Neural cell (in vitro differentiated cells): ENCODE measurements around the gene KSR2. TPM values are rescaled to one million over a fixed set of nuclear protein-coding genes. Genes with fewer than 3 reads are reported as not detected.

Experiments used
- H2AFZ ChIP-seq: fragments of 200-600, 300-800 bp; sonication (generic), shearing (Covaris generic); 2 replicates; pipeline ENCODE4 v1.6.0; 2014; ENCODE audit warnings: low read depth, mild to moderate bottlenecking, antibody characterized with exemption, low read length, moderate library complexity
- H3F3A ChIP-seq: fragments of 200-600 bp; shearing (Covaris generic); 2 replicates; pipeline ENCODE4 v1.6.1; 2016; ENCODE audit warnings: mild to moderate bottlenecking, moderate library complexity, mixed read lengths, antibody characterized with exemption, low read length; ENCODE audit not compliant: insufficient read depth, poor library complexity, severe bottlenecking
- H3K27ac ChIP-seq: fragments of 200-600, 300-800 bp; sonication (generic), shearing (Covaris generic); 2 replicates; pipeline ENCODE4 v1.5.1; 2014; ENCODE audit warnings: mild to moderate bottlenecking, low read length, moderate library complexity
- H3K27me3 ChIP-seq: fragments of 300-800, 200-600 bp; sonication (generic), shearing (Covaris generic); 2 replicates; pipeline ENCODE4 v1.6.0; 2014; ENCODE audit warnings: mild to moderate bottlenecking, low read depth, low read length, moderate library complexity; ENCODE audit not compliant: insufficient read depth
- H3K36me3 ChIP-seq: fragments of 300-800, 200-600 bp; sonication (generic), shearing (Covaris generic); 2 replicates; pipeline ENCODE4 v1.5.1; 2014; ENCODE audit warnings: mild to moderate bottlenecking, antibody characterized with exemption, low read length, moderate library complexity; ENCODE audit not compliant: insufficient read depth
- H3K4me2 ChIP-seq: fragments of 300-800, 200-600 bp; sonication (generic), shearing (Covaris generic); 2 replicates; pipeline ENCODE4 v1.6.0; 2014; ENCODE audit warnings: mild to moderate bottlenecking, low read length
- H3K4me3 ChIP-seq: fragments of 300-800, 200-600 bp; sonication (generic), shearing (Covaris generic); 2 replicates; pipeline ENCODE4 v1.5.1; 2014; ENCODE audit warnings: mild to moderate bottlenecking, low read length, moderate library complexity
- H3K79me2 ChIP-seq: fragments of 200-600 bp; shearing (Covaris generic); replicated peaks from 2 replicates; pipeline ENCODE4 v1.6.0; 2014; ENCODE audit warnings: mild to moderate bottlenecking, low read length, moderate library complexity; ENCODE audit not compliant: insufficient read depth
- H3K9ac ChIP-seq: fragments of 300-800, 200-600 bp; sonication (generic), shearing (Covaris generic); 2 replicates; pipeline ENCODE4 v1.6.1; 2016; ENCODE audit warnings: mild to moderate bottlenecking, low read length, mixed read lengths
- H3K9me2 ChIP-seq: fragments of 200-600 bp; shearing (Covaris generic); 2 replicates; pipeline ENCODE4 v1.6.1; 2016; ENCODE audit warnings: mild to moderate bottlenecking, low read length, mixed read lengths; ENCODE audit not compliant: insufficient read depth
- H3K9me3 ChIP-seq: fragments of 200-600, 300-800 bp; sonication (generic), shearing (Covaris generic); 2 replicates; pipeline ENCODE4 v1.6.1; 2016; ENCODE audit warnings: mild to moderate bottlenecking, mixed run types, low read length, moderate library complexity, mixed read lengths
- H4K20me1 ChIP-seq: fragments of 200-600 bp; shearing (Covaris generic); 2 replicates; pipeline ENCODE4 v1.6.1; 2016; ENCODE audit warnings: mild to moderate bottlenecking, mixed run types; ENCODE audit not compliant: insufficient read depth
- EP300 ChIP-seq: fragments of 450-650 bp; conservative IDR thresholded peaks from 2 replicates; pipeline ENCODE4 v1.6.1; 2014; ENCODE audit warnings: antibody characterized with exemption, mild to moderate bottlenecking, moderate library complexity; ENCODE audit not compliant: poor library complexity, severe bottlenecking
- EZH2 ChIP-seq: fragments of 200-600, 300-800 bp; shearing (Covaris generic), sonication (generic); IDR thresholded peaks from 2 replicates; pipeline ENCODE4 v1.6.1; 2014; ENCODE audit warnings: antibody characterized with exemption, low read length, borderline replicate concordance, mild to moderate bottlenecking; ENCODE audit not compliant: insufficient read depth, poor library complexity, severe bottlenecking
- MXI1 ChIP-seq: fragments of 450-650 bp; conservative IDR thresholded peaks from 2 replicates; pipeline ENCODE4 v1.6.1; 2014; ENCODE audit warnings: antibody characterized with exemption, mild to moderate bottlenecking; ENCODE audit not compliant: poor library complexity, severe bottlenecking
- POLR2AphosphoS5 ChIP-seq: IDR thresholded peaks from 2 replicates; pipeline ENCODE4 v1.6.1; 2012
- TAF1 ChIP-seq: IDR thresholded peaks from 2 replicates; pipeline ENCODE4 v1.6.1; 2012; ENCODE audit warnings: low read depth
- polyA plus RNA-seq: library from polyadenylated mRNA; depleted of rRNA; stranded (reverse); fragments of >200 nt; gene quantifications from 2 replicates; pipeline ENCODE4 v1.2.3, GENCODE V29; 2014
- TF ChIP-seq, protein P1 (sequence below): fragments of 450-650 bp; IDR thresholded peaks from 2 replicates; pipeline ENCODE4 v1.5.1; 2014; ENCODE audit warnings: antibody characterized with exemption, mild to moderate bottlenecking, moderate library complexity; ENCODE audit not compliant: poor library complexity, severe bottlenecking
- TF ChIP-seq, protein P2 (sequence below): IDR thresholded peaks from 2 replicates; pipeline ENCODE4 v1.6.1; 2012; ENCODE audit warnings: borderline replicate concordance

The KSR2 gene
- polyA plus RNA-seq, 1 donor from 2014 or later = 3.0 TPM

DNA sequence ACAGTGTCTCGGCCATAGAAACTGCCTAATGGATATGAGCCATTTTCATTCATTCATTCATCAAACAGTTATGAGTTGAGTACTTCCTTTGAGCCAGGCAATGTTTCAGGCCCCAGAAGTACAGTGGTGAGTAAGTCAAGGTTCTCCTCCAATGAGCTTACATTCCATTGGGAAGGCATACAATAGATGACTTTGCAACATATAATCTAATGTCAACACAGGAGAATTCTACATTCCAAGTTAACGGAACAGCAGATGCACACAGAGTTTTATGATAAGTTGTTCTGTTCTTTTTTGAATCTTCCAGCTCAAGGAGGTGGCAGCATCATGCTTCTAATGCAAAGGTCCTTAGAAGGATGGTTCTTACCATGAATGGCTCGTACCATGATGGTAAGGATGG is 44.5 kb upstream of the KSR2 start:
- H3K9me2 ChIP-seq = no peaks in the 10 kb centered on the region

DNA sequence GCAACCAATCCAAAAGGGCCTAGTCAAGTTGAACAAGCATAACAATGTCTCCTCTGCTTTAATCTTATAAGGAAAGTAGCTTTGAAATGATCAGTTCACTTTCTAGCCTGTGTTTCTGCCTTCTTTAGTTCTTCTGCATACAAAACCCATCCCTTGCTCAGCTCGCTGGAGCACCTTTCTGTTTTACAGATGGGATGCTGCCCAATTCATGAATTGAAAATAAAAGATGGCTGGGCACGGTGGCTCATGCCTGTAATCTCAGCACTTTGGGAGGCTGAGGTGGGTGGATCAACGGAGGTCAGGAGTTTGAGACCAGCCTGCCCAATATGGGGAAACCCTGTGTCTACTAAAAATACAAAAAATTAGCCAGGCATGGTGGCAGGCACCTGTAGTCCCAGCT is 43.2 kb upstream of the KSR2 start:
- Histone ChIP-seq H3K36me3 (no peaks in the 10 kb centered on the region), H3K4me3 (no peak overlapping the region), H2AFZ (no peak overlapping the region), H3K27me3 (no peaks in the 10 kb centered on the region), H3K4me2 (no peak overlapping the region), H3K9me2 (no peaks in the 10 kb centered on the region), H3F3A (no peaks in the 10 kb centered on the region), H3K9ac (no peak overlapping the region), H3K27ac (no peak overlapping the region), H3K9me3 (no peaks in the 10 kb centered on the region), H4K20me1 (no peaks in the 10 kb centered on the region), H3K79me2 (peaks cover 2% of the 10 kb centered on the region)
- no peak for TF ChIP-seq TAF1
- TF ChIP-seq, protein P1, sequence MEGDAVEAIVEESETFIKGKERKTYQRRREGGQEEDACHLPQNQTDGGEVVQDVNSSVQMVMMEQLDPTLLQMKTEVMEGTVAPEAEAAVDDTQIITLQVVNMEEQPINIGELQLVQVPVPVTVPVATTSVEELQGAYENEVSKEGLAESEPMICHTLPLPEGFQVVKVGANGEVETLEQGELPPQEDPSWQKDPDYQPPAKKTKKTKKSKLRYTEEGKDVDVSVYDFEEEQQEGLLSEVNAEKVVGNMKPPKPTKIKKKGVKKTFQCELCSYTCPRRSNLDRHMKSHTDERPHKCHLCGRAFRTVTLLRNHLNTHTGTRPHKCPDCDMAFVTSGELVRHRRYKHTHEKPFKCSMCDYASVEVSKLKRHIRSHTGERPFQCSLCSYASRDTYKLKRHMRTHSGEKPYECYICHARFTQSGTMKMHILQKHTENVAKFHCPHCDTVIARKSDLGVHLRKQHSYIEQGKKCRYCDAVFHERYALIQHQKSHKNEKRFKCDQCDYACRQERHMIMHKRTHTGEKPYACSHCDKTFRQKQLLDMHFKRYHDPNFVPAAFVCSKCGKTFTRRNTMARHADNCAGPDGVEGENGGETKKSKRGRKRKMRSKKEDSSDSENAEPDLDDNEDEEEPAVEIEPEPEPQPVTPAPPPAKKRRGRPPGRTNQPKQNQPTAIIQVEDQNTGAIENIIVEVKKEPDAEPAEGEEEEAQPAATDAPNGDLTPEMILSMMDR = no peak

More for the DNA sequence above, 44.5 kb upstream of the KSR2 start:
- peaks cover 15% of the 10 kb centered on the region for H3K79me2 ChIP-seq
- H3K9ac ChIP-seq = no peak overlapping the region
- H3K27me3 ChIP-seq = no peaks in the 10 kb centered on the region
- no peaks in the 10 kb centered on the region for H3F3A ChIP-seq
- no peaks in the 10 kb centered on the region for H3K36me3 ChIP-seq
- no peak for TF ChIP-seq POLR2AphosphoS5
- no peak for TF ChIP-seq MXI1
- no peaks in the 10 kb centered on the region for H3K9me3 ChIP-seq
- H2AFZ ChIP-seq = no peak overlapping the region
- no peak overlapping the region for H3K4me2 ChIP-seq
- H4K20me1 ChIP-seq = no peaks in the 10 kb centered on the region
- no peak overlapping the region for H3K4me3 ChIP-seq
- no peak overlapping the region for H3K27ac ChIP-seq

DNA sequence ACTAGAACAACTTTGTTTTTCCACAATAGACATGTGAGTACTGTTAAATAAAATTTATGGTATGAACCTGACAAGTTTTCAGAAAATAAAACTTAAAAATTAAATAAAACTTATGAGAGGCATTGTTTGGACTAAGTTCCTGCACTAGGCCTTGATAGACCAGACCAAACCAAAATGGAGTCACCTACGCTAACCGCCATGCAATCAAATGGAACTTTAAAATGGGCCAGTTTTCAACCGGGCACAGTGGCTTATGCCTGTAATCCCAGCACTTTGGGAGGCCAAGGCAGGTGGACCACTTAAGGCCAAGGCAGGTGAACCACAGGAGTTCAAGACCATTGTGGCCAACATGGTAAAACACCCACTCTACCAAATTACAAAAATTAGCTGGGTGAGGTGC is 42.6 kb upstream of the KSR2 start:
- H3K9ac ChIP-seq = no peak overlapping the region
- no peaks in the 10 kb centered on the region for H3K9me3 ChIP-seq
- no peaks in the 10 kb centered on the region for H3K36me3 ChIP-seq
- H3K4me3 ChIP-seq = no peak overlapping the region
- H3K4me2 ChIP-seq = no peak overlapping the region
- H3K27ac ChIP-seq = no peak overlapping the region
- H3K27me3 ChIP-seq = no peaks in the 10 kb centered on the region
- TF ChIP-seq, protein P2, sequence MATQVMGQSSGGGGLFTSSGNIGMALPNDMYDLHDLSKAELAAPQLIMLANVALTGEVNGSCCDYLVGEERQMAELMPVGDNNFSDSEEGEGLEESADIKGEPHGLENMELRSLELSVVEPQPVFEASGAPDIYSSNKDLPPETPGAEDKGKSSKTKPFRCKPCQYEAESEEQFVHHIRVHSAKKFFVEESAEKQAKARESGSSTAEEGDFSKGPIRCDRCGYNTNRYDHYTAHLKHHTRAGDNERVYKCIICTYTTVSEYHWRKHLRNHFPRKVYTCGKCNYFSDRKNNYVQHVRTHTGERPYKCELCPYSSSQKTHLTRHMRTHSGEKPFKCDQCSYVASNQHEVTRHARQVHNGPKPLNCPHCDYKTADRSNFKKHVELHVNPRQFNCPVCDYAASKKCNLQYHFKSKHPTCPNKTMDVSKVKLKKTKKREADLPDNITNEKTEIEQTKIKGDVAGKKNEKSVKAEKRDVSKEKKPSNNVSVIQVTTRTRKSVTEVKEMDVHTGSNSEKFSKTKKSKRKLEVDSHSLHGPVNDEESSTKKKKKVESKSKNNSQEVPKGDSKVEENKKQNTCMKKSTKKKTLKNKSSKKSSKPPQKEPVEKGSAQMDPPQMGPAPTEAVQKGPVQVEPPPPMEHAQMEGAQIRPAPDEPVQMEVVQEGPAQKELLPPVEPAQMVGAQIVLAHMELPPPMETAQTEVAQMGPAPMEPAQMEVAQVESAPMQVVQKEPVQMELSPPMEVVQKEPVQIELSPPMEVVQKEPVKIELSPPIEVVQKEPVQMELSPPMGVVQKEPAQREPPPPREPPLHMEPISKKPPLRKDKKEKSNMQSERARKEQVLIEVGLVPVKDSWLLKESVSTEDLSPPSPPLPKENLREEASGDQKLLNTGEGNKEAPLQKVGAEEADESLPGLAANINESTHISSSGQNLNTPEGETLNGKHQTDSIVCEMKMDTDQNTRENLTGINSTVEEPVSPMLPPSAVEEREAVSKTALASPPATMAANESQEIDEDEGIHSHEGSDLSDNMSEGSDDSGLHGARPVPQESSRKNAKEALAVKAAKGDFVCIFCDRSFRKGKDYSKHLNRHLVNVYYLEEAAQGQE = no peak
- TF ChIP-seq EZH2 (no peak), EP300 (no peak)
- TF ChIP-seq, protein P1 = no peak
- H4K20me1 ChIP-seq = no peaks in the 10 kb centered on the region
- H2AFZ ChIP-seq = no peak overlapping the region
- H3F3A ChIP-seq = no peaks in the 10 kb centered on the region
- H3K79me2 ChIP-seq = no peaks in the 10 kb centered on the region
- H3K9me2 ChIP-seq = no peaks in the 10 kb centered on the region
